Spleen (tissue), 7 donors: ENCODE results near the gene PPP2R2D.

Experiments
- POLR2AphosphoS5 ChIP-seq, 3 donors: sonication (generic); formaldehyde crosslinking; IDR thresholded peaks; one replicate each; pipeline ENCODE4 v1.5.1; 2017; ENCODE audit warnings: antibody characterized with exemption in 3 of 3
- TF ChIP-seq, protein P1 (sequence below), 11 experiments: fragments of 200-600 bp in 7 of 11; fragments of 450-650 bp in 4 of 11; sonication (generic) in 4 of 11; IDR thresholded peaks in 8 of 11; conservative IDR thresholded peaks in 3 of 11; 1 replicate in 7 of 11; 2 replicates in 4 of 11; pipeline versions ENCODE4 v1.4.0 to v1.8.0; 2016 to 2021; ENCODE audit warnings: antibody characterized with exemption in 11 of 11, inconsistent platforms in 4 of 11, mild to moderate bottlenecking in 1 of 11
- donor health status: DM: no; HTN: no; CAD: no; lungs with moderate emphysema.
- donor health status: DM: no; HTN: no; CAD: no.
- donor health status: DM: no; HTN: no; CAD: no.

DNA sequence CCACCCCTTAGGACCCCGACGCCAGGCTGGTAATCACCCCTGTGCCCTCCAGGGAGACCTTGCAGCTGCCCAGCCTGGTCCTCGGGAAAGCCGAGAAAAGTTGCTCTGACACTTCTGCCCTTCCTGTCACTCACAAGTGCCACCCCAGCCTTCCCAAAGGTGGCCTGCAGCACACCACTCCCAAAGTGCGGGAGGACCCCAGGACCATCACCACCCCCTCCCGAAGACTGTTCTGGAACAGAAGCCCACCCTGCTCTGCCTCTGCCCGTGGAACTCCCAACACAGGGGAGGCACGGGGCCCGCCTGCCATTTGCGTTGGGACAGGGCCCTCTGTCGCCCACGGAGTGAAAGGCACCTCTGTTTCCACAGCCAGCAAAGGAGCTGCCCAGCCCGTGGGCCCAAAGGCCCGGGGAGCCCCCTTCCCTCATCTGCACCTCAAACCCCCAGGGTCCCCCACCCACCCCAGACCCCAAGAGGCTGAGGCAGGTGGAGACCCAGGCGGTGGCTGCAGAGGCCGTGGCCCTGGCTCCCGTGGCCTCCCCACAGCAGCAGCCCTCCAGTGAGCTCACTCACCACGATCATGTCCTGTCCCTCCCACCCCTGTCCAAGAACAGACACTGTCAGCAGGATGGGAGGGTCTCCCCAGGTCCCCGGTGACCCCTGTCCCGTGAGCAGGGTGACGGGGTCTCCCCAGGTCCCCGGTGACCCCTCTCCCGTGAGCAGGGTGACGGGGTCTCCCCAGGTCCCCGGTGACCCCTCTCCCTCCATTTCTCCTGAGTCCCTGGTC is 47.8 kb upstream of the PPP2R2D start:
- TF ChIP-seq POLR2AphosphoS5 (IDR thresholded peaks at IDR 0.05), result no peak
- TF ChIP-seq, protein P1, sequence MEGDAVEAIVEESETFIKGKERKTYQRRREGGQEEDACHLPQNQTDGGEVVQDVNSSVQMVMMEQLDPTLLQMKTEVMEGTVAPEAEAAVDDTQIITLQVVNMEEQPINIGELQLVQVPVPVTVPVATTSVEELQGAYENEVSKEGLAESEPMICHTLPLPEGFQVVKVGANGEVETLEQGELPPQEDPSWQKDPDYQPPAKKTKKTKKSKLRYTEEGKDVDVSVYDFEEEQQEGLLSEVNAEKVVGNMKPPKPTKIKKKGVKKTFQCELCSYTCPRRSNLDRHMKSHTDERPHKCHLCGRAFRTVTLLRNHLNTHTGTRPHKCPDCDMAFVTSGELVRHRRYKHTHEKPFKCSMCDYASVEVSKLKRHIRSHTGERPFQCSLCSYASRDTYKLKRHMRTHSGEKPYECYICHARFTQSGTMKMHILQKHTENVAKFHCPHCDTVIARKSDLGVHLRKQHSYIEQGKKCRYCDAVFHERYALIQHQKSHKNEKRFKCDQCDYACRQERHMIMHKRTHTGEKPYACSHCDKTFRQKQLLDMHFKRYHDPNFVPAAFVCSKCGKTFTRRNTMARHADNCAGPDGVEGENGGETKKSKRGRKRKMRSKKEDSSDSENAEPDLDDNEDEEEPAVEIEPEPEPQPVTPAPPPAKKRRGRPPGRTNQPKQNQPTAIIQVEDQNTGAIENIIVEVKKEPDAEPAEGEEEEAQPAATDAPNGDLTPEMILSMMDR (IDR thresholded peaks at IDR 0.05 in 8 of 11, conservative IDR thresholded peaks at IDR 0.05 in 3 of 11), result no peak
